GM19455 (cell line): ENCODE data around the gene CEP70.
"Not testable (repeated sequence)": the region's sequence is repeated elsewhere in the genome, so short reads cannot be mapped to it uniquely, and the experiment has no call there.

ENCODE experiments used
- ATAC-seq: cut with Tn5 transposase; IDR thresholded peaks from one replicate; pipeline ENCODE4 v1.9.1; 2021; ENCODE audit not compliant: unreplicated experiment

CEP70 gene

DNA sequence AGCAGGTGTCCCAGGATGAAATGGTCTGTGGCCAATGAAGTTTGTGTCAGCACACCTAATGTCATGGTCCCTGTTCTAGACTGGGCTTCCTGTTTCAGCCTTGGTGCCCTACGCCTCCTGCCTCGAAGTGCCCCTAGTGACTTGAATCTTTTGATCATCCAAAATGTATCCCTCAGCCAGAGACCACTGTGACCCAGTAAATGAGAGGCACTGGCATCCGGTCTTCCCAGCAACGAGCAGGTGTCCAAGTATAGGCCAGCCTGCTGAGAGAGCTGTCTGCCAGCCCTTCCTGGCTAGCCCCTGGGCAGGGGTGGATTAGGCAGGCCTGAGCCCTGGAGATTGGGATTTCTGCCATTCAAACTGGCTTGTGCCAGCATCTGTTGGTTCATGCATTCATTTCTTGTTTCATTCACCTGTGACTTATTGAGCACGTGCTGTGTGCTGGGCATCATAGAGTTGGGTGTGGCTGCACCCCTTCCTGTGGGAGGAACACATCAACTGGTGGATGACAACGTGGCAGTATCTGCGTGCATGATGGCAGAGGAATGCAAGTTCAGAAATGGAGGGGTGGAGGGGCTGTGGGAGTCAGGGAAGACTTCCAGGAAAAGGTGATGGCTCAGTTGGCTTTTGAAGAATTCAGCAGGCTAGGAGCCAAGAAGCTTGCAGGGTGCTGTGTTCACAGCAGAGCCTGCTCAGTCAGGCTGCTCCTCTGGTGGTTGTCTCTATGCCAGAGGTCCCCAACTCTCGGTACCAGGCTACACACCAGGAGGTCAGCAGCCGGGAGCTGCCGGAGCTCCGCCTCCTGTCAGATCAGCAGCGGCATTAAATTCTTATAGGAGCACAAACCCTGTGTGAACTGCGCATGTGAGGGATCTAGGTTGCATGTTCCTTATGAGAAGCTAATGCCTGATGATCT lies 138.0 kb downstream of the CEP70 start:
- ATAC-seq = no peak

DNA sequence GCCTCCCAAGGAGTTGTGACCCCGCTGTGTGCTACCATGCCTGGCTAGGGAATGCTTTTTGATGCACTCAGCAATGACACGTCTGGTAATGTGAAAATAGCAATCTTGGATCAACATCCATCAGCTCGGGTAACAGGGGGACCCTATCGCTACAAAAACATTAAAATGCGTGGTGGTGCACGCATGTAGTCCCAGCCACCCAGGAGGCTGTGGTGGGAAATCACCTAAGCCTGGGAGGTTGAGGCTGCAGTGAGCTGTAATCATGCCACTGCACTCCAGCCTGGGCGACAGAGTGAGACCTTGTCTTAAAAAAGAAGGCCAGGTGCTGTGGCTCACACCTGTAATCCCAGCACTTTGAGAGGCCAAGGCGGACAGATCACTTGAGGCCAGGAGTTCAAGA lies 140.1 kb downstream of the CEP70 start:
- ATAC-seq = not testable (repeated sequence)

DNA sequence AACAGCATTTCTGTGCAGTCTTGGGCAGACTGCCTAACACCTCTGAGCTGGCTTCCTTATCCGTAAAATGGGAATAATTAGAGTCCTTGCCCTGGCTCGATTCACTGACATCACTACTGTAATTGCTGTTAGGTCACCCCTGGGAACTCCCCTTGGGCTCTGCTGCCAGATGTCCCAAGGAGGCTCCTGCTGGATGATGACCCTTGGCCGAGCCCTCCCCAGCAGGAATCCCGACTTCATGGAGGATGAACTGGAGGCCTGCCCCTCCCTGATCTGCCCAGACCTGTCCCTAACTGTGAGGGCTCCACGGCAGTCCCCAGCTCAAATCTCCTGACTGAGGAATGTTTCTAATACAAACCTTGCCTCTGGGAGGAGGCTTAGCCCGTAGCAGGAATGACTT lies 141.6 kb downstream of the CEP70 start:
- no peak for ATAC-seq

DNA sequence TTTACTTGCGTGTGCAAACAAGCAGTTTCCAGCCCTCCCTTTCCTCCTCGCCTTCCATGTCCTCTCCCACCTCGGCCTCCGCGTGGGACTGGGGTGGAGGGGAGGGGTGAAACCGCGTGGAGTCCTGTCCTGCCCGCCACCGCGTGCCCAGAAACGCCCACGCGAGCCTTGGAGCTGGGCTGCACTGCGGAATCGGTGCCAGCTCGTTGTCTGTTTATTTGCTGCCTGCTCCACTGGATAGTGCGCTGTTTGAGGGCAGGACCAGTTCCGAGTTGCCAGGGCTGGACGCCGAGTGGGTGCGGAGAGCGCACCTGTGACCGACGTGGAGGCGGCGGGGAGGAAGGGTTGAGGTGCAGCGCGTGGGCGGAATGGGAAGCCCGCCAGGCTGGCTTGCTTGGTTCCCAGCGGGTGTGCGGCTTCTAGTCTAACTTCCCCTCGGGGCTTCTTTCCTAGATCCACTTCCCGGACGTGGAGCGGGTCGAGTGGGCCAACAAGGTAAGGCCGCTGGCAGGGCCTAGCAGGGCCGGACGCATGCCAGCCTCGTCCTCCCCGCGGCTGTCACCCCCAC lies 142.4 kb downstream of the CEP70 start:
- ATAC-seq = no peak

DNA sequence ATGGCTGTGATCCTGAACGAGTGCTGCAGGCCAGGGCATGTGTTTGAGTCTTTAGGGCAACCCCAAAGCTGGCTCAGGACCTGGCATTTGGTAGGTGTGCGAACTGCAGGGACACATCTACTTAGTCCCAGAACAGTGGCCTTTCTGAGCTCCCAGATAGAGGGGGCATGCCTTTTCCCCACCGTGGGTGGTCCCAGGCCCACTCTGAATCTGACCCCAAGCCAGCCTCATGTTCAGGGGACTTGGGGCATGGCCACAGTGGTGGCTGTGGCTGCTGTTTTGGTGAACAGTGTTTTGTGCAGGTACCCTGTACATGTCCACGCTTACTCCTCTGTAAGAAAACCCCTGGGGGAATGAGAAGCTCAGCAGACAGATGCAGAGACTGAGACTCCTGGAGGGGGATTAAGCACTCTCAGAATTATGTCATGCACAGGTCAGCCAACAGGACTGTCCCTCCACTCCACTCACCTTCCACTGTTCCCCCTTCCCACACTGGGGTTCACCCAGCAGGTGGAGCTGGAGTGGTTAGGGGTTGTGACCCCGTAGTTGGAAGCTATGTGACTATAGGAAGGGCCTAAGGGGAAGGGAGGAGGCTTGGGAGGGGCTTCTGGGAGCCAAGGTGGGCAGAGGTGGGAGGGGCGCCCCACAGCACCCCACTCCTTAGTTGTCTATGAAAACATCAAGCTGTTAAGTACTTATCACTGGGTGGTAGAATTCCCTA lies 143.2 kb downstream of the CEP70 start:
- ATAC-seq = no peak

DNA sequence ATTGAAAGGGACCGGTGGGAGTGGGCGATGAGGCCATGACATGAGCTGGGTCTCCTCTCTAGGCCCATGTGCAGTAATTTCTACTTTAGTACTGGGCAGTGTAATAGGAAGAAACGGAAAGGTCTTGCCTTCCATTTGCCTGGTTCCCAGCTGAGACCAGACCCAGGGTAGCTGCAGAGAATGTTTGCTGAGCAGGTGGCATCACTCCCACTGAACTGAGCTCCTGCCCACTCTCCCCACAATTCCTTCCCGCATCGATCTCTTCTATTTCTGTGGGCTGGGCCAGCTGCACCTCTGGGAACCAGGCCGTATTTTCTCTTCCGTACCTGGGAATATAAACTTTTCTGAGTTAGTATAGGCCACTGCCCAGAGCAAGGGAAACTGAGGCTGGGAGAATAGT lies 143.9 kb downstream of the CEP70 start:
- no peak for ATAC-seq

DNA sequence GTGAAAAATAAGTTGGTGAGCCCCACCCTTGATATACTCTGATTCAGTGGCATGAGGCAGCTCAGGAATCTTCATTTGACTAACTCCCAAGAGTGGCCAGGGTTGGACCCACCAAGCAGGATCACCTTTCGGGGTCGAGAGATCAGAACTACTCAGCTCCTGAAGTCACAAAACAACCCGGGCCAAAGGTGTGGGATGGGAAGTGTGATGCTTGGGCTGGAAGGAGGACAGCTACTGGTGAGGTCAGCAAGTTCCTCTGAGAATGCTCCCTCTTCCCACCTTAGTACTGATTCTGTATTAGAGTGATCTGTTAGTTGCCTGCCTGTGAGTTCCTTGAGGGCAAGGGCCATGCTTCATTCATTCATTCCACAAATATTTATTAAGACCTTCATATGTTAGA lies 144.6 kb downstream of the CEP70 start:
- no peak for ATAC-seq

DNA sequence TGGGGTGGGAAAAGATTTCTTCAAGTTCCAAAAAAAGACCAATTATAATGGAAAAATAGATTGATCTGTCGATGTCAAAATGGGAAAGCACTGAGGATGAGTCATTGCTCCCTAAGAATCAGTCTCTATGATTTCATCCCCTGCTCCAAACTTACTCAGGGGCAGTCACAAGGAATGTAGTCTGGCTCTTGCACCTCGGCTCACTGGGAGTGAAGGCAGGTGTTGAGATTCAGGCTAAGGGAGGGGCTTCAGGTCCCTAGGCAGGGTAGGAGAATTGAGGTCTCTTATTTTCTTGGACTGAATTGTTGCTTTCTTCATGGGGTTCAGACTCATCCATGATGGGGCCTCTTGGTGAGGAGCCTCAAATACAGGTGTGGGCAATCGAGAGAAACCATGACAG lies 145.4 kb downstream of the CEP70 start:
- ATAC-seq = no peak

DNA sequence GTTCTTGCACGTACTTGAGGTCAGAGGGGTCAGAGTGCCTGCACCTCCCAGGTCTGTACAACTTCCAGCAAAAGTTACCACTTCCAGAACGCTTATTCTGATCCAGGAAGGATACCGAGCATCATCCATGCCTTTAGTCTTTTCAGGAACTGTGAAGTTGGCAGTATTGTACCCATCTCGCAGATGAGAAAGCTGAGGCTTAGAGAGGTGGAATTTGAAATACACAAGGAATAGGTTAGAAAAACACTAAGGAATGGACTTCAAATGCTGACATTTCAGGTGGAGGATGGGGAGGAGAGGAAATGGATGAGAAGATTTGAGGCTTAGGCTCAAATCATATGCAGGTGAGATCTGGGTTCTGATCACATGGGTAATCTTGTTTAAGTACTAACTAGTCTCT lies 148.4 kb downstream of the CEP70 start:
- no peak for ATAC-seq

DNA sequence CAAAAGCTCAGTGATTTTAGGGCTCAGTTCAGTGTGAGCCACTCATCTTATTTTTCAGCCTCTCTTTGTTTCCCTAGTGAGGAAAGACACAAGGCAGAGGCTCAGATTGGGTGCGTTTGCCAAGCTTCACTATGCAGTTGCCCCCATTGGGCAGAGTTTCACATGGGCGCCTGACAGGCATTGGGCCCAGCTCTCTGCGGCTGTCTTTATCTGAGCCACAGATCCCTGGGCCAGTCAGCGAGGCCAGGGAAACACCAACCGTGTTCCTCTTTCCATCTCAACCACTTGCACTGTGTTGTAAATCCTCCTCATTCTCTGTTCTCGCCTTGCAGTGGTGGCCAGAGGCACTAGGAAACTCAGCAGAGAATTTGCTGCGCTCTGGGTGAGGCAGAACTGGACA lies 148.8 kb downstream of the CEP70 start:
- ATAC-seq = no peak
